Measurements from ENCODE around the gene SPATA2.

DNA sequence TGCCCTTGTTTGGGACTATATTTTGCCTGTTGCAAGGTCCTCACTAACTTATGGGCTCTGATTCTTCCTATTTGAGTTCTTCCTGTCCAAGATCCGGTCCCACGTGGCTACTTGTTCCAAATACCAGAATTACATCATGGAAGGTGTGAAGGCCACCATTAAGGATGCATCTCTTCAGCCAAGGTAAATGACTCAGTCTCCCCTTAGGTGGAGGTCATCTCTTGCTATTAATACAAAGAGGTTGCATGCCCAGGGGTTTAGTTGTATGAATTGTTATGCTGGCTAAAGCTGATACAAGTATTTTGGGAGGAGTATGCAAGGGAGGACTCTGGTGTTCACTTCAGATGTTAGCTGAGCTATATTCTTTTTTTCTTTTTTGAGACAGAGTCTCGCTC is 30.0 kb upstream of the SPATA2 start:
- TF ChIP-seq POLR2A (IDR thresholded peaks at IDR 0.05; ENCODE audit: low read length) (no peak), GATA1 (IDR thresholded peaks at IDR 0.05; ENCODE audit: low read depth, low read length) (no peak)
